Liver (tissue), 3 donors: Measurements from ENCODE around the gene CAMK1D.

Experiments
- GABPA ChIP-seq, 2 donors: IDR thresholded peaks in 1 of 2; conservative IDR thresholded peaks in 1 of 2; 2 replicates each; pipeline ENCODE4 v1.6.1; 2016; ENCODE audit warnings: antibody characterized with exemption in 2 of 2, mild to moderate bottlenecking in 1 of 2, moderate library complexity in 1 of 2
- HNF4A ChIP-seq, 2 donors: conservative IDR thresholded peaks; 2 replicates each; pipeline ENCODE4 v1.6.1; 2016; ENCODE audit warnings: antibody characterized with exemption in 2 of 2, mild to moderate bottlenecking in 2 of 2
- JUND ChIP-seq, 2 donors: IDR thresholded peaks; 2 replicates each; pipeline ENCODE4 v1.6.1; 2016; ENCODE audit warnings: antibody characterized with exemption in 2 of 2
- NR2F2 ChIP-seq: IDR thresholded peaks from 2 replicates; pipeline ENCODE4 v1.6.1; 2016; ENCODE audit warnings: antibody characterized with exemption
- RAD21 ChIP-seq, 2 donors: IDR thresholded peaks; 2 replicates each; pipeline ENCODE4 v1.6.1; 2016; ENCODE audit warnings: antibody characterized with exemption in 2 of 2, mild to moderate bottlenecking in 2 of 2
- TAF1 ChIP-seq: conservative IDR thresholded peaks from 2 replicates; pipeline ENCODE4 v1.6.1; 2016; ENCODE audit warnings: antibody characterized with exemption, mild to moderate bottlenecking
- TF ChIP-seq, protein P1 (sequence below): fragments of 150-350 bp; IDR thresholded peaks from 2 replicates; pipeline ENCODE4 v1.5.1; 2017; ENCODE audit warnings: improper control_type of control experiment, low read depth, low read length; ENCODE audit not compliant: missing input control
- TF ChIP-seq, protein P2 (sequence below): IDR thresholded peaks from 2 replicates; pipeline ENCODE4 v1.6.1; 2016; ENCODE audit warnings: antibody characterized with exemption
- donor health status: healthy.
- donor health status: healthy.

DNA sequence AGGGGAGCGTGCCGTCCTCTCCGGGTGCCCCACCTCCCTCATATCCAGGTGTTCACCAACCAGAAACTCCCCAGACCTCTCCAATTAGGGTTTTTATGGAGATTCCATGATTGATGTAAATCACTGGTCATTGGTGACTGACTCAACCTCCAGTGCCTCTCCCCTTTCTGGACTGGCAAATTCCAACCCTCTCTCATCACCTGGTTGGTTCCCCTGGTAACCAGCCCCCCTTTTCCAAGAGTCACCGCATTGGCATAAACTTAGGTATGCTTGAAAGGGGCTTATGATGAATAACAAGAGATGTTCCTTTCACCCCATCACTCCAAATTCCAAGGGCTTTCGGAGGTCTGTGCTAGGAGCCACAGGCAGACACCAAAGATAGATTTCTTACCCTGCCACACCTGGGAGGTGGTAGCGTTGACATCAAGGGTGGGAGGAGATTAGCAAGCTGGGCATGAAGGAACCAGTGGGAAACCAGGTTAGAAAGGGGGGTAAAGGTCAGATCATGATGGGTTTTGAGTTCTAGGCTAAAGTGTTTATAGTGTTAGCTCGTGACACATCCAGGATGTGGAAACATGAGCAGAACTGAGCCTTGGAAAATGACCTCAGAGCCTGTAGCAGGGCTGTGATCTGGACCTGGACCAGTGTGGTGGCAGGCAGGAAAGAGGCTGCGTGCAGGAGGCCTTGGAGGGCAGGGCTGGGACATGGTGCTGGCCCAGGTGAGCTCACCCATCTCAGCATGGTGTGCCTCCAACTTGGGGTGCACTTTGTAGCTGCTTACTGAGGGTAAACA, 45.1 kb downstream of the CAMK1D start:
- TF ChIP-seq, protein P1, sequence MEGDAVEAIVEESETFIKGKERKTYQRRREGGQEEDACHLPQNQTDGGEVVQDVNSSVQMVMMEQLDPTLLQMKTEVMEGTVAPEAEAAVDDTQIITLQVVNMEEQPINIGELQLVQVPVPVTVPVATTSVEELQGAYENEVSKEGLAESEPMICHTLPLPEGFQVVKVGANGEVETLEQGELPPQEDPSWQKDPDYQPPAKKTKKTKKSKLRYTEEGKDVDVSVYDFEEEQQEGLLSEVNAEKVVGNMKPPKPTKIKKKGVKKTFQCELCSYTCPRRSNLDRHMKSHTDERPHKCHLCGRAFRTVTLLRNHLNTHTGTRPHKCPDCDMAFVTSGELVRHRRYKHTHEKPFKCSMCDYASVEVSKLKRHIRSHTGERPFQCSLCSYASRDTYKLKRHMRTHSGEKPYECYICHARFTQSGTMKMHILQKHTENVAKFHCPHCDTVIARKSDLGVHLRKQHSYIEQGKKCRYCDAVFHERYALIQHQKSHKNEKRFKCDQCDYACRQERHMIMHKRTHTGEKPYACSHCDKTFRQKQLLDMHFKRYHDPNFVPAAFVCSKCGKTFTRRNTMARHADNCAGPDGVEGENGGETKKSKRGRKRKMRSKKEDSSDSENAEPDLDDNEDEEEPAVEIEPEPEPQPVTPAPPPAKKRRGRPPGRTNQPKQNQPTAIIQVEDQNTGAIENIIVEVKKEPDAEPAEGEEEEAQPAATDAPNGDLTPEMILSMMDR, result no peak
- TF ChIP-seq JUND (IDR thresholded peaks at IDR 0.05) (no peak), TAF1 (no peak), NR2F2 (no peak), RAD21 (IDR thresholded peaks at IDR 0.05) (no peak), HNF4A (conservative IDR thresholded peaks at IDR 0.05) (peak in 1 of 2 donors; percentile 5), GABPA (IDR thresholded peaks at IDR 0.05 in 1 of 2, conservative IDR thresholded peaks at IDR 0.05 in 1 of 2) (no peak)
- TF ChIP-seq, protein P2, sequence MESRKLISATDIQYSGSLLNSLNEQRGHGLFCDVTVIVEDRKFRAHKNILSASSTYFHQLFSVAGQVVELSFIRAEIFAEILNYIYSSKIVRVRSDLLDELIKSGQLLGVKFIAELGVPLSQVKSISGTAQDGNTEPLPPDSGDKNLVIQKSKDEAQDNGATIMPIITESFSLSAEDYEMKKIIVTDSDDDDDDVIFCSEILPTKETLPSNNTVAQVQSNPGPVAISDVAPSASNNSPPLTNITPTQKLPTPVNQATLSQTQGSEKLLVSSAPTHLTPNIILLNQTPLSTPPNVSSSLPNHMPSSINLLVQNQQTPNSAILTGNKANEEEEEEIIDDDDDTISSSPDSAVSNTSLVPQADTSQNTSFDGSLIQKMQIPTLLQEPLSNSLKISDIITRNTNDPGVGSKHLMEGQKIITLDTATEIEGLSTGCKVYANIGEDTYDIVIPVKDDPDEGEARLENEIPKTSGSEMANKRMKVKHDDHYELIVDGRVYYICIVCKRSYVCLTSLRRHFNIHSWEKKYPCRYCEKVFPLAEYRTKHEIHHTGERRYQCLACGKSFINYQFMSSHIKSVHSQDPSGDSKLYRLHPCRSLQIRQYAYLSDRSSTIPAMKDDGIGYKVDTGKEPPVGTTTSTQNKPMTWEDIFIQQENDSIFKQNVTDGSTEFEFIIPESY, result no peak
